Activated T-cell treated with anti-CD3 and anti-CD28 coated beads for 48 hours (primary cell): ENCODE data around the gene CCDC30.
A peak's percentile ranks its signal among the peaks of the same experiment; 100 is the strongest.
"Not testable (repeated sequence)": the region's sequence is repeated elsewhere in the genome, so short reads cannot be mapped to it uniquely, and the experiment has no call there.

ENCODE experiments used
- DNase-seq: peaks from one replicate; pipeline ENCODE4 v3.0.0-alpha.2; 2020; ENCODE audit warnings: low read depth

The CCDC30 gene

GRCh38 chr1:42657981-42658876, 195.1 kb downstream of the CCDC30 start, which contains the start of gene PPIH:
TSS of gene PPIH (plus strand) at chr1:42658423. CDS start at chr1:42658447, 24 bp downstream.
- peak; percentile 94 for DNase-seq

GRCh38 chr1:42658877-42659337, 195.8 kb downstream of the CCDC30 start:
- no peak for DNase-seq

GRCh38 chr1:42660907-42661500, 197.9 kb downstream of the CCDC30 start:
- no peak for DNase-seq

- DNase-seq: no peak
These were observed 206.8 kb downstream of the CCDC30 start for GRCh38 chr1:42669936-42670335.

- DNase-seq: no peak
These were observed 207.3 kb downstream of the CCDC30 start for GRCh38 chr1:42670425-42670824.

GRCh38 chr1:42674214-42674613, 211.1 kb downstream of the CCDC30 start:
- no peak for DNase-seq

GRCh38 chr1:42674682-42675081, 211.6 kb downstream of the CCDC30 start:
- DNase-seq: no peak

GRCh38 chr1:42675467-42675866, 212.4 kb downstream of the CCDC30 start:
- DNase-seq: no peak

- no peak for DNase-seq
These were observed 213.5 kb downstream of the CCDC30 start for GRCh38 chr1:42676534-42677087.

GRCh38 chr1:42679364-42679983, 216.4 kb downstream of the CCDC30 start:
- no peak for DNase-seq

GRCh38 chr1:42680055-42680454, 217.0 kb downstream of the CCDC30 start:
- no peak for DNase-seq

GRCh38 chr1:42680921-42681683, 218.0 kb downstream of the CCDC30 start:
- no peak for DNase-seq

- peak; percentile 91 for DNase-seq
These were observed 218.8 kb downstream of the CCDC30 start, which contains the start of gene YBX1 for GRCh38 chr1:42681741-42682483. TSS of gene YBX1 (plus strand) at chr1:42682418. CDS start at chr1:42682566, 148 bp downstream.

- DNase-seq: not testable (repeated sequence)
These were observed 219.3 kb downstream of the CCDC30 start for GRCh38 chr1:42682484-42682738.

- peak; percentile 65 for DNase-seq
These were observed 219.8 kb downstream of the CCDC30 start for GRCh38 chr1:42682739-42683531.

GRCh38 chr1:42684139-42684538, 221.1 kb downstream of the CCDC30 start:
- DNase-seq: no peak

GRCh38 chr1:42686418-42686817, 223.3 kb downstream of the CCDC30 start:
- DNase-seq: no peak

- no peak for DNase-seq
These were observed 226.8 kb downstream of the CCDC30 start for GRCh38 chr1:42689912-42690311.

GRCh38 chr1:42690477-42691156, 227.5 kb downstream of the CCDC30 start:
- no peak for DNase-seq

- no peak for DNase-seq
These were observed 228.0 kb downstream of the CCDC30 start for GRCh38 chr1:42691157-42691498.
